Thoracic aorta (tissue), 2 donors: ENCODE data around the gene KNSTRN. TPM values are rescaled to one million over a fixed set of nuclear protein-coding genes. Genes with fewer than 3 reads are reported as not detected.

ENCODE experiments used
- ATAC-seq: fragments of 150-250 bp; one replicate; pipeline ENCODE4 v1.8.0; 2017; ENCODE audit warnings: low read depth; ENCODE audit not compliant: insufficient number of reproducible peaks, low FRiP score
- DNase-seq: peaks from one replicate; pipeline ENCODE4 v3.0.0-alpha.2; 2020; ENCODE audit warnings: low spot score
- H3K27ac ChIP-seq, 2 donors: fragments of 200-600 bp; sonication (generic); 1 replicate in 1 of 2; 2 replicates in 1 of 2; pipeline ENCODE4 v1.5.1; 2016; ENCODE audit warnings: mild to moderate bottlenecking in 2 of 2, moderate library complexity in 2 of 2
- H3K27me3 ChIP-seq: fragments of 200-600 bp; sonication (generic); replicated peaks from 2 replicates; pipeline ENCODE4 v1.6.0; 2016; ENCODE audit warnings: mild to moderate bottlenecking; ENCODE audit not compliant: insufficient read depth
- H3K36me3 ChIP-seq: fragments of 200-600 bp; sonication (generic); one replicate; pipeline ENCODE4 v1.5.1; 2016
- H3K4me1 ChIP-seq, 2 donors: fragments of 200-600 bp; sonication (generic); 1 replicate in 1 of 2; 2 replicates in 1 of 2; pipeline versions ENCODE4 v1.5.1 to v1.6.0; 2016; ENCODE audit warnings: low read depth in 2 of 2, mild to moderate bottlenecking in 1 of 2; ENCODE audit not compliant: control insufficient read depth in 1 of 2
- H3K4me3 ChIP-seq: fragments of 200-600 bp; sonication (generic); 2 replicates; pipeline ENCODE4 v1.5.1; 2016; ENCODE audit warnings: mild to moderate bottlenecking
- H3K9me3 ChIP-seq: fragments of 200-600 bp; sonication (generic); 2 replicates; pipeline ENCODE4 v1.5.1; 2016
- CTCF ChIP-seq: fragments of 200-600 bp; sonication (generic); IDR thresholded peaks from one replicate; pipeline ENCODE4 v1.5.1; 2019; ENCODE audit warnings: antibody characterized with exemption
- total RNA-seq, 2 donors: library from RNA; depleted of rRNA; stranded (reverse); fragments of >200 nt; gene quantifications; one replicate each; pipeline versions ENCODE4 v1.1.0 to v1.2.3, GENCODE V29; 2016

KNSTRN gene
- total RNA-seq, 2 donors from 2014 or later: 4.5 to 5.8 TPM

DNA sequence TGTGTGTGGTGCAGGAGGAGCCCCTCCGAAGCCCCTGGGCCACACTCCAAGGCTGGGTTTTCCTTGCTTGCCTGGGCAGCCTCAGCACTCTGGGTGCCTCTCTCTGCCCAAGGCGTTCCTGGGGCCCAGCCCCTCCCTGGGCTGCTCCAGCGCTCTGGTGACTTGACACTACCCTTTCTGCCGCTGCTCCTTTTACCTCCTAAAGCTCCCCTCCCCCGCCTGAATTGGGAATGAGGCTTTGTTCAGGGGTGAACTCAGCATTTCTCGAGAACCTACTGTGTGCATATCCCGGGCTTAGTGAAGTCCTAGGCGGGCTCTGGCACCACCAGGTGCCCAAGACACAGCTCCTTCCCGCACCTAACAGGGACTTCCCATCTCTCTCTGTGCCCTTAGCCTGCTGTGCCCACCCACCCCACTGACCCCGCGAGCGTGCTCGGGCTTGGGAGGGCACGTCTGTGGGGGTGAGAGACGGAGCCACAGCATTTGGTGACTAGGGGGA, 57.0 kb downstream of the KNSTRN start:
- H3K36me3 ChIP-seq: no peaks in the 10 kb centered on the region
- H3K9me3 ChIP-seq: no peaks in the 10 kb centered on the region
- H3K27me3 ChIP-seq: peaks cover 11% of the 10 kb centered on the region
- ATAC-seq: no peak
- H3K4me3 ChIP-seq: peak overlapping the region; percentile 91
- DNase-seq: no peak
- TF ChIP-seq CTCF: no peak
- no peak overlapping the region for H3K27ac ChIP-seq
- peaks cover 22 to 52% of the 10 kb centered on the region in 2 donors for H3K4me1 ChIP-seq

DNA sequence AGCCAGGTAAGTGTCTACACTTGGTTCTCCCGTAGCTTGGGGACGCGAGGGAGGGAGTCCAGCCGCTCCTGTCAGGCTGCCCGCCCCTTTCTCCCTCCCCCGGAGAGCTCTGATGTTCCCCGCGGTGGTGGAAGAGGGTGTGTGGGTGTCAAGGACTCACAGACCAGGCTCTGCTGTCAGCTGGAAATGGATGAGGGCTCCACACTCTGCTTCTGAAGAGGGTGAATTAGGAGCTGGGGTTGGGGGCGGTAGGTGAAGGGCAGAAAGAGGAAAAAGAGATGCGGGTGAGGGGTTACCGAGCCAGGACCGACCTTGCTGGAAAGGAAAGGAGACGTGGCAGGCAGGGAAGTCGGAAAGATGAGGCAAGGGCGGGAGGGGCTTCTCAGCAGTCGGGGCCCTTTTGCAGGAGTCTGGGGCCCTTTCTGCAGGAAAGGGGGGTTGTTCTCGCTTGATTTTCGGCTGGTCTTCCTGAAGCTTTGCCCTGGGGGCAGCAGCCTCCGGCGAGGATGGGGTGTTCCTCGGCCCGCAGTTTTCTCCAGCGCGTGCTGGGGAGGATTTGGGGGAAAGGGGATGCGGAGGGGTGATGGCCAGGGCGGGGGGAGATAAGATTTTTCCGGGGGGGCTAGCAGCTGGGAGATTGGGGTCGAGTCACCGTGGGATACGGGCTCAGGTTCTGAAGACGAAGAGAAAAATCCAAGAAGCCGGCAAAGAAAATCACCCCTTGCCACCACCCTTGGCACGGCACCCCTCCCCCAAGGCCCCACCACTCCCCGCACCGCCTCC, 57.6 kb downstream of the KNSTRN start:
- DNase-seq: no peak
- H3K4me3 ChIP-seq: peak overlapping the region; percentile 91
- no peaks in the 10 kb centered on the region for H3K36me3 ChIP-seq
- no peaks in the 10 kb centered on the region for H3K9me3 ChIP-seq
- H3K27ac ChIP-seq: no peak overlapping the region
- peaks cover 11% of the 10 kb centered on the region for H3K27me3 ChIP-seq
- ATAC-seq: no peak
- no peak for TF ChIP-seq CTCF
- peaks cover 24 to 58% of the 10 kb centered on the region in 2 donors for H3K4me1 ChIP-seq

DNA sequence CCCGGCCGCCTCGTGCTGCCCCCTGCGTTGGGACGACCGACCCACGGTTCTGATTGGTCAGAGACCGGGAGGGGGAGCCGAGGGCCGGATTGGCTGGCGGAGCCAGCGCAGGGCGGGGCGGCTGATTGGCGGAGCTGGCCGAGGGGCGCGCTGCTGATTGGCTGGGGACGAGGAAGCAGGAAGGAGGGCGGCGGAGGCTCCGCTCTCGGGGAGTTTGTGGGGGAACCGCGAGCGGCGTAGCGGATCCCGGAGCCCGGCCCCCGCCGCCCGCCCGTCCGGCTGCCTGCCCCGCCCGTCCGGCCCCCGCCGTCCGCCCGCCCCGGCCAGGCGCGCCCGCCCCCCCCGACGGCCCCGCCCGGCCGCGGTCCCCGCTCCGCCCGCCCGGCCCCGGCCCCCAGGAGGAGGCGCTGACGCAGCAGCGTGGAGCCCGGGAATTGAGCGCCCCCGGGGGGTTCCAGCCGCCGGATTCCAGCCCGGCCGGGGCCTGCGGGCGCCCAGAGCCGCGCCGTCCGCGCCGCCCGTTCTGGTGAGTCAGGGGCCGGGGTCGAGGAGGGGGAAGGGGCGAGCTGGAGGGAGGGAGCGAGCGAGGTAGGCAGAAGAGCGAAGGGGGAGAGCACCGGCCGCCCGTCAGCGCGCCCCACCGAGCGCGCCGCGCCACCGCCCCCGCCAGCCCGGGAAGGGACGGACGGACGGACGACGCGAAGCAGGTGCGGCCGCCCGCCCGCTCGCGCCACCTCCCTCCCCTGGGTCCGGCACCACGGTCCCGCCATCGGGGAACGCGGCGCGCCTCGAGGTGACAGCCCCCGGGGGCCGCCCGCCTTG, 58.4 kb downstream of the KNSTRN start, which contains the start of gene BAHD1:
BAHD1 (plus strand) TSS at position 211 of the 822 bp plus-strand sequence. CDS start 17,512 bp downstream, outside the sequence.
- Histone ChIP-seq H3K9me3 (no peaks in the 10 kb centered on the region), H3K36me3 (no peaks in the 10 kb centered on the region), H3K27ac (peak within 1 kb of the TSS in 1 of 2 donors; percentile 50), H3K4me1 (peaks cover 26 to 60% of the 10 kb centered on the region in 2 donors), H3K4me3 (peak within 1 kb of the TSS; percentile 91), H3K27me3 (peaks cover 7% of the 10 kb centered on the region)
- ATAC-seq (peak; percentile 76), DNase-seq (peak; percentile 84)
- TF ChIP-seq CTCF: no peak

GRCh38 chr15:40441565-40442531, 59.3 kb downstream of the KNSTRN start:
- no peaks in the 10 kb centered on the region for H3K36me3 ChIP-seq
- ATAC-seq (peak; percentile 6), DNase-seq (no peak)
- peaks cover 17 to 53% of the 10 kb centered on the region in 2 donors for H3K4me1 ChIP-seq
- no peaks in the 10 kb centered on the region for H3K9me3 ChIP-seq
- no peak overlapping the region for H3K27ac ChIP-seq
- no peak for TF ChIP-seq CTCF
- peak overlapping the region; percentile 91 for H3K4me3 ChIP-seq
- H3K27me3 ChIP-seq: no peaks in the 10 kb centered on the region
